GM12864 (cell line): ENCODE results near the gene AXIN1.
"Not testable (repeated sequence)": the region's sequence is repeated elsewhere in the genome, so short reads cannot be mapped to it uniquely, and the experiment has no call there.

Experiments used
- DNase-seq: peaks from one replicate; pipeline ENCODE4 v3.0.0-alpha.2; 2011; ENCODE audit warnings: low read depth
- H3K4me3 ChIP-seq: 2 replicates; pipeline ENCODE4 v1.5.1; 2011; ENCODE audit warnings: mild to moderate bottlenecking, low read depth, low read length, control low read depth
- TF ChIP-seq, protein P1 (sequence below): IDR thresholded peaks from 2 replicates; pipeline ENCODE4 v1.5.1; 2011; ENCODE audit warnings: low read depth, mild to moderate bottlenecking, moderate library complexity, low read length, control low read depth, inconsistent platforms; ENCODE audit errors: missing control alignments

The AXIN1 gene

DNA sequence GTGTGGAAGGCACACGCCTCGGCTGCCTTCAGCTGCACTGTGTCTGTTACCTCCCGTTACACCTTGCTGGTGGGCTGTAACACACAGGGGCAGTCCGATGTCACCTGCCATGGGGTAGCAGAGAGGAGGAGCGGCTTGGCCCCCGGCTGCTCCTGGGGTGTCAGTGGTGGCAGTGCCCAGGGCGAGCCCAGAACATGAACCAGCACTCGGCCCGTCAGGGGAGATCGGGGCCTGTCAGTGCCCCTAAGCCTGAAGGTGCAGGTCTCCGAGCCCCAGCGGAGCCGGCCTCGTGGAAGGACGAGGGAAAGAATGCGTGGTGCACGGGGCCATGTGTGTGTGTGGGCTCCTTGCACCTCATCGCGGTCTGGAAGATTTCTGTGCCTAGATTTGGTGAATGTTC, 92.2 kb downstream of the AXIN1 start:
- TF ChIP-seq, protein P1, sequence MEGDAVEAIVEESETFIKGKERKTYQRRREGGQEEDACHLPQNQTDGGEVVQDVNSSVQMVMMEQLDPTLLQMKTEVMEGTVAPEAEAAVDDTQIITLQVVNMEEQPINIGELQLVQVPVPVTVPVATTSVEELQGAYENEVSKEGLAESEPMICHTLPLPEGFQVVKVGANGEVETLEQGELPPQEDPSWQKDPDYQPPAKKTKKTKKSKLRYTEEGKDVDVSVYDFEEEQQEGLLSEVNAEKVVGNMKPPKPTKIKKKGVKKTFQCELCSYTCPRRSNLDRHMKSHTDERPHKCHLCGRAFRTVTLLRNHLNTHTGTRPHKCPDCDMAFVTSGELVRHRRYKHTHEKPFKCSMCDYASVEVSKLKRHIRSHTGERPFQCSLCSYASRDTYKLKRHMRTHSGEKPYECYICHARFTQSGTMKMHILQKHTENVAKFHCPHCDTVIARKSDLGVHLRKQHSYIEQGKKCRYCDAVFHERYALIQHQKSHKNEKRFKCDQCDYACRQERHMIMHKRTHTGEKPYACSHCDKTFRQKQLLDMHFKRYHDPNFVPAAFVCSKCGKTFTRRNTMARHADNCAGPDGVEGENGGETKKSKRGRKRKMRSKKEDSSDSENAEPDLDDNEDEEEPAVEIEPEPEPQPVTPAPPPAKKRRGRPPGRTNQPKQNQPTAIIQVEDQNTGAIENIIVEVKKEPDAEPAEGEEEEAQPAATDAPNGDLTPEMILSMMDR = no peak
- no peak overlapping the region for H3K4me3 ChIP-seq
- DNase-seq = no peak

DNA sequence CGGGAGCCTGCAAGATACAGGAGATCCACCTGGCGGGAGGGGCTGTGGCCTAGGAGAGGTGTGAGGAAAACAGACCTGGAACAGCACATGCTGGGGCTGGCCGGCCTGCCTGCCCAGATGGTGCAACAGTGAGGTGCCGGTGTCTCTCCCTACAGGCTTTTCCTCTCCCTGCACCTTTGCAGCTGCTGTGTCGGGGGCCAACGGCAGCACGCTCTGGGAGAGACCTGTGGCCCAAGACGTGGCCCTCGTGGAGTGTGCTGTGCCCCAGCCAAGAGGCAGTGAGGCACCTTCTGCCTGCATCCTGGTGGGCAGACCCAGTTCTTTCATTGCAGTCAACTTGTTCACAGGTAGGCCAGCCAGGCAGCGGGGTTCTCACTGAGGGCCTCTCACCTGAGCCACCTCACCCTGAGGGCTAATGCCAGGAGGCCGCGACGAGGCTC, 92.7 kb downstream of the AXIN1 start:
- no peak overlapping the region for H3K4me3 ChIP-seq
- TF ChIP-seq, protein P1 = no peak
- DNase-seq = no peak

DNA sequence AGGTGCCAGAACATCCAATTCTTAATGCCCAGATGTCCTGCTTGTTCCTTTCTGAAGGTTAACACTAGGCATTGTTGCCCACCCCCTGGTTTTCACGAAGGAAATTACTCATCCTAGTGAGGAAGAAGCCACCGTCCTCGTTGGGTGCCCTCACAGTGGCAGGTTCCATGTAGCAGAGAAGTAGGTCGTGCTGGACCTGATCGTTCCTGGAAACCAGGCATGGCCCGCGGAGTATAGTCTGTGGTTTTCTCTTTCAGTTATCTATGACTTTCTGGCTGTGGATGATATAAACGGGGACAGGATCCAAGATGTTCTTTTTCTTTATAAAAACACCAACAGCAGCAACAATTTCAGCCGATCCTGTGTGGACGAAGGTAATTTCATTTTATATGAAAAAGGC, 93.3 kb downstream of the AXIN1 start:
- TF ChIP-seq, protein P1 = no peak
- DNase-seq = no peak
- no peak overlapping the region for H3K4me3 ChIP-seq

DNA sequence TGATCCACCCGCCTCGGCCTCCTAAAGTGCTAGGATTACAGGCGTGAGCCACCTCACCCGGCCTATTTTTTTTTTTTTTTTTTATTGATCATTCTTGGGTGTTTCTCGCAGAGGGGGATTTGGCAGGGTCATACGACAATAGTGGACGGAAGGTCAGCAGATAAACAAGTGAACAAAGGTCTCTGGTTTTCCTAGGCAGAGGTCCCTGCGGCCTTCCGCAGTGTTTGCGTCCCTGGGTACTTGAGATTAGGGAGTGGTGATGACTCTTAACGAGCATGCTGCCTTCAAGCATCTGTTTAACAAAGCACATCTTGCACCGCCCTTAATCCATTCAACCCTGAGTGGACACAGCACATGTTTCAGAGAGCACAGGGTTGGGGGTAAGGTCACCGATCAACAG, 94.4 kb downstream of the AXIN1 start:
- not testable (repeated sequence) for DNase-seq, H3K4me3 ChIP-seq

DNA sequence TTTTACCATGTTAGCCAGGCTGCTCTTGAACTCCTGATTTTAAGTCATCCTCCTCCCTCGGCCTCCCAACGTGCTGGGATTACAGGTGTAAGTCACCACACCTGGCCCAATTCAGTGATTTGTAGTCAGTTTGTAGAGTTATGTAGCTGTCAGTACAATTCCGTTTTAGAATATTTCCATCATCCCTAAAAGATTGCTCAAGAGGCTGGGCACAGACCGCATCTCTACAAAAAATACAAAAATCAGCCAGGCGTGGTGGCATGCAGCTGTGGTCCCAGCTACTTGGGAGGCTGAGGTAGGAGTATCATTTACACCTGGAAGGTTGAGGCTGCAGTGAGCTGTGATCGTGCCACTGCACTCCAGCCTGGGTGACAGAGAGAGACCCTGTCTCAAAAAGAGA, 97.3 kb downstream of the AXIN1 start:
- TF ChIP-seq, protein P1 = no peak
- DNase-seq = no peak
- H3K4me3 ChIP-seq = no peak overlapping the region

DNA sequence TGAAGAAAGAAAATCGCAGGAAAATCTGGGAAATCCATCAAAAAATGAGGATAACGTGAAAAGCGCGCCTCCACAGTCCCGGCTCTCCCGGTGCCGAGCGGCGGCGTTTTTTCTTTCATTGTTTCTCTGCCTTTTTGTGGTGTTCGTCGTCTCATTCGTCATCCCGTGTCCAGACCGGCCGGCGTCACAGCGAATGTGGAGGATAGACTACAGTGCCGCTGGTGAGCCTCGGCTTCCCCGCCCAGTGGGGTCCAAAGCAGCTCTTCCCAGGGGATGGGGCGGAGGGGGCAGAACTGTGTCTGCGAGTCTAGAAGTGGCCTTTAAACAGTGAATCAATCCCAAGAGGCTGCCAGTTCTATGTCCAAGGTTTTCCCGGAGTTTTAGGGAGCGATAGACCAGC, 98.1 kb downstream of the AXIN1 start:
- no peak overlapping the region for H3K4me3 ChIP-seq
- TF ChIP-seq, protein P1 = no peak
- DNase-seq = no peak

DNA sequence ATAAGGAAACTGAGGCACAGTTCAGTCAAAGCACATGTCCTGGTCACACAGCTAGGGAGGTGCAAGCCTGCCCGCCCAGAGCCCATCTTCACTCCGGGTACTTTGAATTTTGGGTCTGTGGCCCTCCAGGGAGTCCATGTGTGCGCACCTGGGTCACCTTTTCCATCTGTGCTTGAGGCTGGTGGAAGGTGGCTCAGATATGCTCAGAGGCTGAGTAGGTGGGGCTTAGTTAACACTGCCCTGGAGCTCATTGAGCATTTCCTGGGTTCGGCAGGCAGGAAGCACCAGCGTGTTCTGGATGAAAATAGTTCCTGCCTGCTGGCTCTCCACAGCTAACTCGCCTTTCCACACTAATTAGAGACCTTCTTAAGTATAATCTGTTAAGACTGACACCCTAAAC, 98.7 kb downstream of the AXIN1 start:
- TF ChIP-seq, protein P1 = no peak
- no peak for DNase-seq
- H3K4me3 ChIP-seq = no peak overlapping the region
